NCI-H226 (cell line): Measurements from ENCODE around the gene SDHAF2.
A peak's percentile ranks its signal among the peaks of the same experiment; 100 is the strongest.
"Not testable (repeated sequence)": the region's sequence is repeated elsewhere in the genome, so short reads cannot be mapped to it uniquely, and the experiment has no call there.

Experiments used
- DNase-seq: peaks from one replicate; pipeline ENCODE4 v3.0.0-alpha.2; 2015

Gene SDHAF2

GRCh38 chr11:61429691-61430582 lies at the start of gene SDHAF2, which contains the start of gene CPSF7:
SDHAF2 (plus strand) TSS chr11:61430124; CDS start chr11:61430147, 23 bp downstream.
CPSF7 (minus strand) TSS chr11:61429975; CDS start chr11:61429235, 740 bp downstream.
- DNase-seq, result peak; percentile 97

DNA sequence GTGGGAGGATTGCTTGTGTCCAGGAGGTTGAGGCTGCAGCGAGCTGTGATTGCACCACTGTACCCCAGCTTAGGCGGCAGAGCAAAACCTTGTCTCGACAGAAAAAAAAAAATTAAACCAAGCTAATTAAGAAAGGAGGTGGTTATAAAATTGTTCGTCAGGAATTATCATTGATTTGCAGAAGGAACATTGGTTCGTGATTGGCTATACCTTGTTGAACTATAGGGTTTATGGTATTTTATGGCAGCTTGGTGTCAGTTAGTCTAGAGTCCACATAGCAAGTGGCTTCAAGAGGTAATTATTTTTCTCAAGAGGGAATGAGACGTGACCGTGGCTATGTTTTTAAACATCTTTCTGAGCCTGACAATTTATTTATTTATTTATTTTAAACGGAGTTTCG lies 49.0 kb upstream of the SDHAF2 start:
- no peak for DNase-seq

GRCh38 chr11:61383859-61384258 lies 46.1 kb upstream of the SDHAF2 start:
- not testable (repeated sequence) for DNase-seq

GRCh38 chr11:61384271-61385242 lies 45.4 kb upstream of the SDHAF2 start:
- no peak for DNase-seq

DNA sequence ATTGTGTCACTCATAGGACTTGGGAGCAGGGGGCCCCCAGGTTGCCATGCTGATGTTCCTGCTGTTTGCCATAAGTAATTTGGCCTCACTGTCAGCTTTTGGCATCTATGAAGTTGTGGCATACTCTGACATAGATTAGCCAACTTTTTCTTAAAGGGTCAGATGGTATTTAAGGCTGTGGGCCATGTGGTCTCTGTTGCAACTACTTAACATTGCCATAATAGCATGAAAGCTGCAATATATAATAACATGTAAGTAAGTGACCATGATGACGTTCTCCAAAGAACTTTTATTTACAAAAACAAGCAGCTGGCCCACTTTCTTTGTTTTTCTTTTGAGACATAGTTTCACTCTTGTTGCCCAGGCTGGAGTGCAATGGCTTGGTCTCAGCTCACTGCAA lies 39.8 kb upstream of the SDHAF2 start:
- no peak for DNase-seq

DNA sequence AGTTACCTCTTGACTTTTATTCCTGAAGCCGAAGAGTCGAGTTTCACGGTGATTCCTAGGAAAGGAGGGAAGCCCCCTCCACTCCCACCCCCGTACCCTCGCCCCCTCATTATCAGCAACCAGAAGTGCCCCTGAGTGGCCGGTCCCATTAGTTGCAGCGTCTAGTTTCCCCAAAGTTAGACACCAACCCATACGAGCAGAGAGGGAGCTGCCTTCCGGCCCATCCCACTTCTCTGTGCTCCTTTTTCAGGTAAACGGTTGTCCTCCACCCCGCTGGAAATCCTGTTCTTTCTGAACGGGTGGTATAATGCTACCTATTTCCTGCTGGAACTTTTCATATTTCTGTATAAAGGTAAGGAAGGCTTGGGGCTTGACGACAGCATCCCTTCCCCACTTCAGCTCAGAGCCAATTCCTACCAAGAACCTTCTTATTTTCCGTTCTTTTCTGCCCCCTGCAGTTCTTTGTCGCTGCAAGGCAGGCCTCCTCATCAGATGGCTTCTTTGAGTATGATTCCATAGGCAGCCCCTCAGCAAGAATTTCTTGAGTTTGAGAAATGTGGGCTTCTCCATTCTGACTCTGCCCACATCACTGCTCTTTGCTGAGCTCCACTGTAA lies 36.8 kb upstream of the SDHAF2 start:
- DNase-seq, result no peak

DNA sequence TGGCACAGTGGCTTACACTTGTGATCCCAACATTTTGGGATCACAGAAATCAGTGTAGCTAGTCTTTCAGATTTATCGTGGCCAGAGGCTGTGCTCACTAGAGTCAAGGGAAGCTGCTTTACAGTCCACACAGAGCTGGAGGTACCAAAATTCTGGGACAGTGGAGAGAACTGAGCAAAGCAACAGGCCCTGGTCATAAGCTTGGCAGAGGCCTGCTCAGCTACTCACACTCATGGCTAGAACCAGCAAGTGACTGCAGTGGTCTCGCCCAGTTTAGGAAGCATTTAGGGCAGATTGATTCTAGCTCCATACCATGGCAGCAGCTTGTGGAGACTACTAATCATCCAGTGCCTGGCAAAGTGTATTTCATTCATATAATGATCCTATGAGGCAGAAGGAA lies 28.8 kb upstream of the SDHAF2 start:
- DNase-seq, result no peak

DNA sequence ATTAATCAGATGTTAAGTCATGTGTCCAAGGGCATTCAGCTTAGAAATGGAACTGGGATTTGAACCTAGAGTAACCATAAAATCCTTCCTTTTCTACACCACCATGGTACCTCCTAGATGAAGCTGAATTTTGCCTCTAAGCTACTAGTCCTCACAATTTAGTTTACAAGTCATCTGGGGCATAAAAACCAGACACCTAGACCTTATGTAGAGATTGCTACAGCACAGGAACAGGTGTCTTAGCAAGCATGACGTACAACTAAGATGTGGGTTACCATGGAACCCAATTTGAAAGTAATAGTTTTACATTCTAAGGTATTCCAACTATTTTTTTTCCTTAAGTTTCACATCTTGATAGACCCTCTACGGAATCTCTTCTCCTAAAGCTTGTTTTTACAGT lies 28.4 kb upstream of the SDHAF2 start:
- no peak for DNase-seq

DNA sequence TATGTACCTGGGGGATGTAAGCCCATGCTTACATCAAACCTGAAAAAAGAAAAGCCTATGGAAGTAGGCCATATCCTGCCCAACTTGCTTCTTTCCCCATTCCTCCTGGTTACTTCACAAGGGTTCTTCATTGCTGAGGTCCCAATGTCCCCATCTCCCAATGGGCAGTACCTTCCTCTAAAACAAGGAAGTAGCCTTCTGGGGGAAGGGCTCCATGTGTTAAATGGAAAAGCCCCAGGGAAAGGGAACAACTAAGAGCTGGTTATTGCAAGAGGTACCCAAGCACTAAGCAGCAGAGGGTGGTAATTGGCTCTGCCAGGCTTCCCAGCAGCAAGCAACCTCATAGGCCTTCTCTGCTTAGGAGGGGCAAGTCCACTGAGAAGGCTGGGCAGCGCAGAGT lies 26.3 kb upstream of the SDHAF2 start:
- DNase-seq, result no peak

GRCh38 chr11:61404103-61404502 lies 25.8 kb upstream of the SDHAF2 start:
- DNase-seq, result no peak

DNA sequence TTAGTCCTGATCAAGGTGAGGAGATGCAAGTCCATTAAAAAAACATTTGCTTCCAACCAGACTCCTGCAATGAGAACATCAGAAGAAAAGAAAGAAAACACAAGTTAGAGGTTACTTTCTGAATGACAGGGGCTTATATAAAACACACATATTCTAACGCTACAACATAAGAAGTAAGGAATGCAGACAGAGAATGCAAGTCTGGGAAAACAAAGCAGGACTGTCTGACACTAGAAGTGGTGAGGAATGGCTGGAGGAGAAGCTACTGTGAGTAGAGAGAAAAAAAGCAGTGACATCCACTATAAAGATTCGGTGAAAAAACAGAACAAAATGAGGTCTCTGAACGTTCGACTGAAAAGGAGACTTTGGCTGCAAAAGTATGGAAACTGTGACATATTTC lies 25.3 kb upstream of the SDHAF2 start:
- no peak for DNase-seq

DNA sequence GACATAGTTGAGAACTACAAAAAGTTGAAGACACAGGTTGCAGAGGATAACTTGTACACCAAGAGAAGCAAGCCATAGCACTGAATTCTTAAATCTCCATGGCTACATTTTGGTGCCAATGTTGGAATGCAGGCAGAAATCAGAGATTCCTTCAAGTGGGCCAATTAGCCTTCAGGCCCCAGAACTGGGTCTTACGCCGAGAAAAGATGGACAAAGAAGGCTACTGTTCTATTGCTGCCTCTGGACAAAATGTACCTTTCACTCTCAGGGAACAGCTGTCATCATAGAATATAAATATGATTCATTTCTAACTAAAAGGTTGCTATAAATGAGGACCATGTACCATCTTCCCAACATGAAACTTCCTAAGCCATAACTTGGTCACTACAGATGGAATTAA lies 23.9 kb upstream of the SDHAF2 start:
- no peak for DNase-seq

DNA sequence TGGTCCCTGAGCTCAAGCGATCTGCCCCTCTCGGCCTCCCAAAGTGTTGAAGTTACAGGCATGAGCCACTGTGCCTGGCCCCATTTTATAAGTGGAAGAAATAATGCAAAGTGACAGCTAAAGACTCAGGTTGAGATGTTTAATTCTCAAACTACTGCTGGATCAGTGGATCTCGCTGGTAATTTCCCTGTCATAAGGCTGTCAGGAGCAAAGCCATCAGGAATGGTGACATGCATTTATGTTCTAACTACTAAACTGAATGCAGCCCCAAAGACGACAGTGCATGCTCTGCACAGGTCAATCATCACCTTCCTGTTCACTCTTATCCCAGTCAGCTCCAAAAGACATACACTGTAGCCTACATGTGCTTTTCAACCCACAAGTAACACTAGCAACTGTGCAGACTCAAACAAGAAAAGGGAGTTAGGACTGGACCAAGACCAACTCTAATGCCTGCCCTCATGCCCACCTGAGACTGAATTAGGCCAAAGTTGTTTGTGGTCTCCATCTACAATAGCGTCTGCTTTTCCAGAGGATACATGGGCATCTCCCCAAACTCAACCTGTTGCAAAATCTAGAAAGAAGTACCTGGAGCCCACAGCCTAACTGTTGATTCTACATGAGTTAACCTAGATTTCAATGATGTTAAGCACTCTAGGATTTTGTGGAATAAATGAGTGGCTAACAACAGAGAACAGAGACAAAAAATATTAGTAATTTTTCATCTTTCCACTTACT lies 22.8 kb upstream of the SDHAF2 start:
- DNase-seq, result no peak

DNA sequence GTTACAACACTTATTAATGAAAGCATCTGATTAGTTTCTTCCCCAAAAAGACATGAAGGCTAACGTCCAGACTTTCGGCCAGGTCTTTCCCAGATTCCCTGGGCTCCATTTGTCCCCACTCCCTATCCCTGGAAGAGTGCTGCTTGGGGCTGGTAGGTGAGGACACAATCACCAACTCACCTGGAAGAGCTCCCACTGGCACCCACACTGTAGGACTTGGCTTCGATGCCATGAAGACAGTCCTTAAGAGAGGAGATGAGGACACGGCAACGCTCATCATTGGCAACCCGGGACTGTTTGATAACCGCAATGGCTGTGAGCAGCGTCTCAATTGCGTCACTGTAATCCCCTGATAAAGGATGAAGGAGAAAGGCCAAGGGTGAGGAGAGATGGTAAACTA lies 18.3 kb upstream of the SDHAF2 start:
- DNase-seq, result no peak

GRCh38 chr11:61413496-61413895 lies 16.4 kb upstream of the SDHAF2 start:
- no peak for DNase-seq

DNA sequence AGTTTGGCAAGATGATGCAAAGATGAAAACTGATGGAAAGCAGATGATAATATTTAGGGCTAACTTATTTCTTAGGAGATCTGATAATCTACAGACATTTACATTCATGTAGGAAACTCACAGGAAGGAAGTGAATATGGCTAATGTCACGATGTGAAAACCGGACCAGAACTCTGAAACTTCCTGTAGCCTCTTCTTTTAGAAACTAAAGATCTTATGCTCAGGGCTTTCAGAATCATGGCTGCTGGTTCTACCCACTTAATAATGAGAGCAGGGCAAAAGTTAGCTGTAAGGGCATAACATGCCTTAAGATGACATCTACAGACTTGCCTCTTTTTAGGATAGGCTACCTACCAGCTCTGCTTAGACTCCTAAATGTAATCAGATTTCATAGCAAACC lies 15.4 kb upstream of the SDHAF2 start:
- no peak for DNase-seq

DNA sequence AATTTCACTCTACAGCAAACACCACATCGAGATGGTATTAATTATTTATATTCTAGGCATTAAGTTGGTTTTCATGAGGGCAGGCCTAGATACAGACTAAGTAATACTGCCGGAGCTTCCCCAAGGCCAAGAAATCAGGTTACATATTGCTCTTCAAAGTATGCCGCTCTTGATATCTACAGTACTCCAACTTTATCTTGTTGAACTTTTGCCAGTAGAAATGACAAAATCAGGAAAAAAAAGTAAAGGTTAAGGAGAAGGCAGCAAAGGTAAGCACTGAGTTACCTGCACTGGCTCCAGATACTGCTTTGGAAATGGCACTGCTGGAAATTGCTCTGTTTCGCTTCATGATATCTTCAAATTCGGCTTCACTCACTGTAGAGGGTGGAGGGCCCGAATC lies 14.5 kb upstream of the SDHAF2 start:
- DNase-seq, result no peak

- DNase-seq, result no peak
These were observed 13.0 kb upstream of the SDHAF2 start for GRCh38 chr11:61416941-61417340.

- DNase-seq, result no peak
These were observed 12.3 kb upstream of the SDHAF2 start for GRCh38 chr11:61417670-61418069.

GRCh38 chr11:61418136-61418535 lies 11.8 kb upstream of the SDHAF2 start:
- DNase-seq, result no peak

- no peak for DNase-seq
These were observed 7.7 kb upstream of the SDHAF2 start for GRCh38 chr11:61422226-61422625.

DNA sequence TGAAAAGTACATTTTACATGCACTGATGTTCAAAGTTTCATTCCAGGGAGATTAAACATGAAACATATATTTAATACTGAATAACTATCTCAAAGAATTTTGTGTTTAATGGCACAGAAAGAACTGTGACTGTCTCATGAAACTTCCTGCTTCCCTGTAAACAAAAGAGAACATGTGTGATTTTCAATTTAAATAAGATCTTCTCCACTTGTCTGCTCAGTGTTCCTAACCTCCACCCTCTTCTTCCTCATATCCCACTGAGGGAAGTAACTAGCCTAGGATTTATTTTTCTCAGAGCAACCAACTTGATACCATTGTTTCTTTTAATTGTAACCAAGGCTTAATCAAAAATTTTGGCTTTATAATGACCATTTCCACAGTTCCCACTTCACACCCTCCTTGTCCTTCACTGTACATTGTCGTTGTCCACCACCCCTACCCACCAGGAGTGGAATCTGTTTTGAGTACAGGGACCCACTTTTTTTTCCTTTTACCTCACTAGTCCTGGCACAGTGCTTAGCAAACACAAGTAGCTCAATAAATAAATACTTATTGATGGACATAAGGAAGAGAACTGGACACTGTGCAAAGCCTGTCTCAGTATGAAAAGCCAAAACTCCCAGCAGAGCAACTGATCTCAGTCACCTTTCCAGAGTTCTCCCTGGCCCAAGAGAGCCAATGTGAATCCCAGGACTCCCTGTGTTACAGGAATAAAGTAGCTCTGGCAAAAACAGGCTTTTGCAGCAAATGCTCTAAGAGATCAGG lies 4.4 kb upstream of the SDHAF2 start:
- DNase-seq, result no peak
